ENCODE measurements around the gene SLC1A4. TPM values are rescaled to one million over a fixed set of nuclear protein-coding genes. Genes with fewer than 3 reads are reported as not detected.

The SLC1A4 gene
- 20.9 and 22.9 TPM in 2 replicates for total RNA-seq

DNA sequence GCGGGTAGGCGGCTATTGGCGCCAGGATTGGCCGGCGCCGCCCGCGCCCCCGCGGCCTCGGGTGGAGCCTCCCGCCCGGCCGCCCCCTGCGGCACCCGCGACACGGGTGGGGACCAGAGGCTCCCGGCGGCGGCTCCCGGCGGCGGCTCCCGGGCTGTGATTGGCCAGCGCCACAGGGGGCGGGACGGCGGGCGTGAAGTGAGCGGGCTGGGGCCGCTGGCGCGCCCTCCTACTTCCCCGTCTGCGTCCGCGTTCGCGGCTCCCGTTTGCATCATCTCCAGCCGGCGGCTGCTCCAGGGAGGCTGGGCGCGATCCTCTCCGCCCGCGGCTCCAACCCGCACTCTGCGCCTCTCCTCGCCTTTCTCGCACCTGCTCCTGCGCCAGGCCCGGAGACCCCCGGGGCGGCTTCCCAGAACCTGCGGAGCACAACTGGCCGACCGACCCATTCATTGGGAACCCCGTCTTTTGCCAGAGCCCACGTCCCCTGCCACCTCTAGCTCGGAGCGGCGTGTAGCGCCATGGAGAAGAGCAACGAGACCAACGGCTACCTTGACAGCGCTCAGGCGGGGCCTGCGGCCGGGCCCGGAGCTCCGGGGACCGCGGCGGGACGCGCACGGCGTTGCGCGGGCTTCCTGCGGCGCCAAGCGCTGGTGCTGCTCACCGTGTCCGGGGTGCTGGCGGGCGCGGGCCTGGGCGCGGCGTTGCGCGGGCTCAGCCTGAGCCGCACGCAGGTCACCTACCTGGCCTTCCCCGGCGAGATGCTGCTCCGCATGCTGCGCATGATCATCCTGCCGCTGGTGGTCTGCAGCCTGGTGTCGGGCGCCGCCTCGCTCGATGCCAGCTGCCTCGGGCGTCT is at the start of gene SLC1A4:
SLC1A4 (plus strand) TSS at position 274 of the 856 bp plus-strand sequence; CDS start at position 519, 245 bp downstream.

DNA sequence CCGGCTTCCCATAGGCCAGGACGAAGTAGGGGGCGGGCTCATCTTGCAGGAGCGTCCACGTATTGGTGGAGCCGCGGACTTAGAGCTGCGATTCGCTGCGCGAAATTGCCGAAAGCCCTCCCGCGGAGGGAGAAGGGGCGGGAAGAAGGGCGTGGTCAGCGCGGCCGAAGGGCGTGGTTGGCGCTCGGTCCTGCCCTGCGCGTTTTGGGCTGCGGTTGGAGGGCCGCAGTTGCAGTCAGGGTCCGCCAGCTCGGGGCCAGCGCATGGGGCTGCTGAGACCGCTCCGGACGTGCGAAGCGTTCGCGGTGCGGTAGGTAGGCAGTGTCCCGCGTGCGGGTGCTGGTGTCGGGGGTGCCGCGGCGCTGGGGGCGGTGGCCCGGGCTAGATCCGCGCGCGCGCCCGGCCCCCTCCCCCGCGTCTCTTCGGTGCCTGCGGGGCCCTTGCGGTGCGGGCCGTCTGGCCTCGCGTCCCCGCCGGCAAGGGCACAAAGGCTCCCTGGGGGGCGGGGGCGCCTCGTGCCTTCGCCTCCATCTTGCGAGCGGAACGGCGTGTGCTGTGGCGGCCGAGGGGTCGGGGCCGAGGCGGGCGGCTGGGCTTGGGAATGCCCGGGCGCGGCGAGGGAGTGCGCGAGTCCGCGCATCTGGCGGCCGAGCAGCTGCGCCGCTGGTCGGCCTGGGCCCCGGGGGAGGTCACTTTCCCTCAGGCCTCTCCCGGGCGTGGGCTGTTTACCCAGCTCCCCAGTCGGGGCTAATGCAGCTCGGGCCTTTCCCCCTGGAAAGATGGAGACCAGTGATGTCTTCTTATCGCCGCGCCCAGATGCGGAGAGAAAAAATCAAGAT is 67.2 kb downstream of the SLC1A4 start, which contains the start of gene CEP68:
CEP68 (plus strand) TSS at position 202 of the 839 bp plus-strand sequence. CDS start 13,029 bp downstream, outside the sequence.

Other genes with a start within 250 kb of the SLC1A4 start
- gene CEP68, start 67.0 kb downstream of the SLC1A4 start, total RNA-seq: 7.6 and 14.6 TPM in 2 replicates
- 82.0 and 93.8 TPM in 2 replicates for gene RAB1A, start 140.7 kb downstream of the SLC1A4 start, total RNA-seq
- 69.3 and 88.5 TPM in 2 replicates for gene ACTR2, start 238.4 kb downstream of the SLC1A4 start, total RNA-seq